ENCODE data around the gene UCP3. TPM values are rescaled to one million over a fixed set of nuclear protein-coding genes. Genes with fewer than 3 reads are reported as not detected.

The UCP3 gene
- total and polyA plus RNA-seq, 10 of the 15 experiments (the other 5 are each of a cell fraction or from before 2014, with no cell fraction given) = 0.02 to 1.9 (median 0.94) TPM

DNA sequence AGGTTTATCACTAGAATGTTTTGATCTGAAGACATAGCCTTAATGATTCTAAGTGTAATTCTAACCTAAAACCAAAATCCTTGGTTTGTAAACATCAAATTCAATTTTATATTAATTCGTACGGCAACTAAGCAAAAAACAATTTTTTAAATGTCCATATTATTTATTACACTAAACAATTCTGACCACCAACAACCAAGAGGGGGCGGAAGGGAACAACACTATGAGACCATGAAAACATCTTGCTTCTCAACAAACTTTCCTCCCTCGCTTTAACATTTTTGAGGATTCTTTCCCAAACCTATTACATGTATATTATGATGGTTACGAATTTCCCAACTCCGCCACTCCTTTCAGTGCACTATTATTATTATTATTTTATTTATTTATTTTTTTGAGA is 19.7 kb downstream of the UCP3 start:
- BruUV-seq (replicated peaks) = no TSS peak
- no peak overlapping the region for H3K27ac ChIP-seq (ENCODE audit: control insufficient read depth, insufficient read depth)
- H3K9me3 ChIP-seq (replicated peaks; ENCODE audit: control insufficient read depth, insufficient read depth, low read length) = no peaks in the 10 kb centered on the region
- peaks cover 33% of the 10 kb centered on the region for H3K4me1 ChIP-seq (ENCODE audit: control insufficient read depth, insufficient read depth, low read length)
- H3K27me3 ChIP-seq (replicated peaks in 1 of 2; ENCODE audit: control insufficient read depth in 2 of 2, insufficient read depth in 2 of 2, low read length in 1 of 2) = no peaks in the 10 kb centered on the region
- ChIA-PET RAD21 (ENCODE audit: unreplicated experiment) (no interaction called here), POLR2A (interaction anchor here (3.5 kb wide), 1 partner anchor 8 kb away, joined by 41 read pairs; the partner anchor contains the start of gene UCP2), CTCF (no interaction called here), SMC1A (ENCODE audit: uncharacterized antibody, unreplicated experiment) (interaction anchor here (3.6 to 3.9 kb wide), 2 partner anchors 9 to 31 kb away, joined by 20 to 38 read pairs; no protein-coding TSS in a partner anchor)
- FAIRE-seq (no peak), ATAC-seq (no peak), DNase-seq (ENCODE audit: low read depth, low spot score) (no peak)
- no peaks in the 10 kb centered on the region for H3K79me2 ChIP-seq (ENCODE audit: control insufficient read depth, insufficient read depth, low read length)
- H3K9ac ChIP-seq (ENCODE audit: control insufficient read depth, insufficient read depth, low read length) = no peak overlapping the region
- no peak overlapping the region for H2AFZ ChIP-seq (ENCODE audit: control insufficient read depth, low read depth, low read length)
- intact Hi-C loops (cut with micrococcal nuclease; ENCODE audit: unreplicated experiment) = no loop called here
- TF ChIP-seq, protein P1, sequence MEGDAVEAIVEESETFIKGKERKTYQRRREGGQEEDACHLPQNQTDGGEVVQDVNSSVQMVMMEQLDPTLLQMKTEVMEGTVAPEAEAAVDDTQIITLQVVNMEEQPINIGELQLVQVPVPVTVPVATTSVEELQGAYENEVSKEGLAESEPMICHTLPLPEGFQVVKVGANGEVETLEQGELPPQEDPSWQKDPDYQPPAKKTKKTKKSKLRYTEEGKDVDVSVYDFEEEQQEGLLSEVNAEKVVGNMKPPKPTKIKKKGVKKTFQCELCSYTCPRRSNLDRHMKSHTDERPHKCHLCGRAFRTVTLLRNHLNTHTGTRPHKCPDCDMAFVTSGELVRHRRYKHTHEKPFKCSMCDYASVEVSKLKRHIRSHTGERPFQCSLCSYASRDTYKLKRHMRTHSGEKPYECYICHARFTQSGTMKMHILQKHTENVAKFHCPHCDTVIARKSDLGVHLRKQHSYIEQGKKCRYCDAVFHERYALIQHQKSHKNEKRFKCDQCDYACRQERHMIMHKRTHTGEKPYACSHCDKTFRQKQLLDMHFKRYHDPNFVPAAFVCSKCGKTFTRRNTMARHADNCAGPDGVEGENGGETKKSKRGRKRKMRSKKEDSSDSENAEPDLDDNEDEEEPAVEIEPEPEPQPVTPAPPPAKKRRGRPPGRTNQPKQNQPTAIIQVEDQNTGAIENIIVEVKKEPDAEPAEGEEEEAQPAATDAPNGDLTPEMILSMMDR (IDR thresholded peaks at IDR 0.05 in 2 of 3, conservative IDR thresholded peaks at IDR 0.05 in 1 of 3; ENCODE audit: control insufficient read depth in 2 of 3, extremely low read depth in 1 of 3, insufficient read depth in 1 of 3, low read depth in 3 of 3, low read length in 3 of 3) = peak in 1 of 3 experiments; percentile 16; a peak in 2 of 6 replicates
- peak; percentile 40 for TF ChIP-seq RAD21 (IDR thresholded peaks at IDR 0.05; ENCODE audit: insufficient read depth, low read depth, low read length)
- TF ChIP-seq SMC3 (IDR thresholded peaks at IDR 0.05; ENCODE audit: borderline replicate concordance, low read length) = peak; percentile 23; the same call in 1 of the 2 replicates
- TF ChIP-seq TBL1XR1 (IDR thresholded peaks at IDR 0.05; ENCODE audit: low read depth, low read length) = no peak
- WGBS (ENCODE audit: insufficient coverage, insufficient replicate concordance, low lambda C conversion rate, missing lambda C conversion rate) = 95% methylated on average over 6 of the region's 6 CpGs
- H3K4me3 ChIP-seq = no peak overlapping the region
- no peaks in the 10 kb centered on the region for H3K36me3 ChIP-seq (ENCODE audit: control insufficient read depth in 2 of 2, insufficient read depth in 2 of 2, low read length in 1 of 2)
- no peak overlapping the region for H3K4me2 ChIP-seq (ENCODE audit: control insufficient read depth, insufficient read depth)
- H4K20me1 ChIP-seq (ENCODE audit: control insufficient read depth, insufficient read depth) = no peaks in the 10 kb centered on the region
- in situ Hi-C loops (cut with MboI) = no loop called here

- 84% methylated on average over 7 of the region's 7 CpGs for WGBS (ENCODE audit: insufficient coverage, insufficient replicate concordance, low lambda C conversion rate, missing lambda C conversion rate)
- in situ Hi-C loops (cut with MboI) (no loop called here), intact Hi-C loops (cut with micrococcal nuclease; ENCODE audit: unreplicated experiment) (no loop called here)
- no peak overlapping the region for H3K4me3 ChIP-seq
- peaks cover 35% of the 10 kb centered on the region for H3K4me1 ChIP-seq (ENCODE audit: control insufficient read depth, insufficient read depth, low read length)
- H3K36me3 ChIP-seq (ENCODE audit: control insufficient read depth in 2 of 2, insufficient read depth in 2 of 2, low read length in 1 of 2) = no peaks in the 10 kb centered on the region
- FAIRE-seq = no peak
- ChIA-PET POLR2A (no interaction called here), SMC1A (ENCODE audit: uncharacterized antibody, unreplicated experiment) (interaction anchor here (1.2 kb wide), 1 partner anchor 267 kb away, joined by 3 read pairs; no protein-coding TSS in a partner anchor), RAD21 (ENCODE audit: unreplicated experiment) (no interaction called here), CTCF (no interaction called here)
- H2AFZ ChIP-seq (ENCODE audit: control insufficient read depth, low read depth, low read length) = no peak overlapping the region
- no peak for DNase-seq (ENCODE audit: low read depth, low spot score)
- H4K20me1 ChIP-seq (ENCODE audit: control insufficient read depth, insufficient read depth) = no peaks in the 10 kb centered on the region
- no peak overlapping the region for H3K4me2 ChIP-seq (ENCODE audit: control insufficient read depth, insufficient read depth)
- no peaks in the 10 kb centered on the region for H3K79me2 ChIP-seq (ENCODE audit: control insufficient read depth, insufficient read depth, low read length)
- H3K9ac ChIP-seq (ENCODE audit: control insufficient read depth, insufficient read depth, low read length) = no peak overlapping the region
- no TSS peak for BruUV-seq (replicated peaks)
- H3K9me3 ChIP-seq (replicated peaks; ENCODE audit: control insufficient read depth, insufficient read depth, low read length) = no peaks in the 10 kb centered on the region
- no peak overlapping the region for H3K27ac ChIP-seq (ENCODE audit: control insufficient read depth, insufficient read depth)
- H3K27me3 ChIP-seq (replicated peaks in 1 of 2; ENCODE audit: control insufficient read depth in 2 of 2, insufficient read depth in 2 of 2, low read length in 1 of 2) = no peaks in the 10 kb centered on the region
- no peak for ATAC-seq
- no peak for TF ChIP-seq HDAC6 (IDR thresholded peaks at IDR 0.05; ENCODE audit: unreplicated experiment)
- no peak for TF ChIP-seq KLF5 (IDR thresholded peaks at IDR 0.05; ENCODE audit: partially characterized antibody)
- TF ChIP-seq NR2C1 (IDR thresholded peaks at IDR 0.05) = no peak
- no peak for TF ChIP-seq RUNX3 (IDR thresholded peaks at IDR 0.05; ENCODE audit: low read length)
- no peak for TF ChIP-seq EGR1 (IDR thresholded peaks at IDR 0.05; ENCODE audit: borderline replicate concordance in 1 of 2, low read depth in 2 of 2, low read length in 2 of 2)
- TF ChIP-seq, protein P2, sequence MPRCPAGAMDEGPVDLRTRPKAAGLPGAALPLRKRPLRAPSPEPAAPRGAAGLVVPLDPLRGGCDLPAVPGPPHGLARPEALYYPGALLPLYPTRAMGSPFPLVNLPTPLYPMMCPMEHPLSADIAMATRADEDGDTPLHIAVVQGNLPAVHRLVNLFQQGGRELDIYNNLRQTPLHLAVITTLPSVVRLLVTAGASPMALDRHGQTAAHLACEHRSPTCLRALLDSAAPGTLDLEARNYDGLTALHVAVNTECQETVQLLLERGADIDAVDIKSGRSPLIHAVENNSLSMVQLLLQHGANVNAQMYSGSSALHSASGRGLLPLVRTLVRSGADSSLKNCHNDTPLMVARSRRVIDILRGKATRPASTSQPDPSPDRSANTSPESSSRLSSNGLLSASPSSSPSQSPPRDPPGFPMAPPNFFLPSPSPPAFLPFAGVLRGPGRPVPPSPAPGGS (IDR thresholded peaks at IDR 0.05; ENCODE audit: borderline replicate concordance, insufficient read depth, low read depth, low read length, poor library complexity, severe bottlenecking) = no peak
- TF ChIP-seq ZBTB33 (IDR thresholded peaks at IDR 0.05) = no peak
- no peak for TF ChIP-seq RCOR1 (conservative IDR thresholded peaks at IDR 0.05; ENCODE audit: low read depth, low read length)
- TF ChIP-seq IKZF2 (IDR thresholded peaks at IDR 0.05) = no peak
Observed at GRCh38 chr11:73988227-73988626, 20.7 kb downstream of the UCP3 start.

Measured in GM12878 (cell line).